IPS DF 6.9 (cell line): ENCODE results near the gene LIMA1.
"Not testable (repeated sequence)": the region's sequence is repeated elsewhere in the genome, so short reads cannot be mapped to it uniquely, and the experiment has no call there.

Experiments
- DNase-seq: peaks from one replicate; pipeline ENCODE4 v3.0.0-alpha.2; 2013; ENCODE audit warnings: low read depth, low spot score
- H3K27ac ChIP-seq: one replicate; pipeline ENCODE4 v1.5.1; 2013; ENCODE audit warnings: low read length, control low read depth
- H3K27me3 ChIP-seq: 2 replicates; pipeline ENCODE4 v1.6.1; 2013; ENCODE audit warnings: mild to moderate bottlenecking, low read length; ENCODE audit not compliant: control insufficient read depth, insufficient read depth
- H3K36me3 ChIP-seq: 2 replicates; pipeline ENCODE4 v1.6.1; 2013; ENCODE audit warnings: low read length; ENCODE audit not compliant: control insufficient read depth, insufficient read depth
- H3K4me1 ChIP-seq: 2 replicates; pipeline ENCODE4 v1.6.1; 2013; ENCODE audit warnings: low read length; ENCODE audit not compliant: control insufficient read depth, insufficient read depth
- H3K4me3 ChIP-seq: 2 replicates; pipeline ENCODE4 v1.5.1; 2013; ENCODE audit warnings: mild to moderate bottlenecking, low read length
- H3K9me3 ChIP-seq: 2 replicates; pipeline ENCODE4 v1.6.1; 2013; ENCODE audit warnings: low read length, inconsistent platforms; ENCODE audit not compliant: control insufficient read depth, insufficient read depth
- WGBS: extraction: QIAGEN DNeasy Blood & Tissue Kit; methylation state at CpG from one replicate; pipeline ENCODE4 v1.1.7; 2013; ENCODE audit warnings: mixed read lengths, missing lambda C conversion rate; ENCODE audit not compliant: insufficient read length, insufficient coverage; 5-methylcytosine and 5-hydroxymethylcytosine counted together

LIMA1 gene

DNA sequence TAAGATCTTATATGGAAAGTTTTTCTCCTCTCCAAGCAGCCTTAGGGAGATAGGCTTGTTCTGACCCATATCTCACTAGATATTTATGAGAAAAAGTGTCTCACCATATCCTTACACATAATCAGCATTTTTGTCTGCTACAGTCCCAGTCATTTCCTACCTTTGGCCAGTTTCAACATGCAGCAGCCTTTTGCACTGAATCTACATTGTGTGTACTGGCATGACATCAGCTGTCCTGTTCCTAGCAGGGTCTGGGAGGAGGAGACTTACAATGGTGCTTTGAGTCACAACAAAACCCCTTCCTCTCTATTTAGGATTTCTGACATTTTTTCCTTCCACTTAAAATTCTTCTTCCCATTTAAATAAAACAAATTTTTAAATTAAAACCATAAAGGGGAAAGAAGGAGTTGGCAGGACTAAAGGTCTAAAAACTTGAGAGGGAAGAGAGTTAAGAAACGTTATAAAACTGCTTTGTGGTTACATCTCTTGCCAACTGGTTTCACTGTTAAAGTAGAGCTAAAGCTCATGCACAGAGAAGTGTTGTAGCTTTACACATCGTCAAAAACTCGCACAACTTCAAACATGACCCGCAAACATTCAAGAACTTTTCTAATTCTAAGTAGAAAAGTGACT lies 62.8 kb downstream of the LIMA1 start:
- H3K27me3 ChIP-seq, result no peaks in the 10 kb centered on the region
- H3K27ac ChIP-seq, result no peak overlapping the region
- no peak for DNase-seq
- 0 out of 2 replicates have a peak, but pooled peaks cover 3% of the 10 kb centered on the region for H3K36me3 ChIP-seq
- H3K4me3 ChIP-seq, result peak overlapping the region; percentile 30; the same call in 1 of the 2 replicates
- no peaks in the 10 kb centered on the region for H3K9me3 ChIP-seq
- no CpG with 5 or more reads among the region's 4 CpGs for WGBS
- H3K4me1 ChIP-seq, result no peaks in the 10 kb centered on the region; the same call in 1 of the 2 replicates

GRCh38 chr12:50219544-50219943 lies 63.8 kb downstream of the LIMA1 start:
- no CpG with 5 or more reads among the region's 2 CpGs for WGBS
- H3K27ac ChIP-seq, result no peak overlapping the region
- H3K36me3 ChIP-seq, result 0 out of 2 replicates have a peak, but pooled peaks cover 3% of the 10 kb centered on the region
- no peaks in the 10 kb centered on the region; the same call in 1 of the 2 replicates for H3K4me1 ChIP-seq
- no peaks in the 10 kb centered on the region for H3K27me3 ChIP-seq
- H3K9me3 ChIP-seq, result no peaks in the 10 kb centered on the region
- no peak for DNase-seq
- H3K4me3 ChIP-seq, result no peak overlapping the region

GRCh38 chr12:50219001-50219400 lies 64.3 kb downstream of the LIMA1 start:
- not testable (repeated sequence) for H3K27me3 ChIP-seq, H3K36me3 ChIP-seq, H3K4me1 ChIP-seq, H3K9me3 ChIP-seq, H3K4me3 ChIP-seq, H3K27ac ChIP-seq, DNase-seq
- WGBS, result no CpG with 5 or more reads among the region's 6 CpGs

DNA sequence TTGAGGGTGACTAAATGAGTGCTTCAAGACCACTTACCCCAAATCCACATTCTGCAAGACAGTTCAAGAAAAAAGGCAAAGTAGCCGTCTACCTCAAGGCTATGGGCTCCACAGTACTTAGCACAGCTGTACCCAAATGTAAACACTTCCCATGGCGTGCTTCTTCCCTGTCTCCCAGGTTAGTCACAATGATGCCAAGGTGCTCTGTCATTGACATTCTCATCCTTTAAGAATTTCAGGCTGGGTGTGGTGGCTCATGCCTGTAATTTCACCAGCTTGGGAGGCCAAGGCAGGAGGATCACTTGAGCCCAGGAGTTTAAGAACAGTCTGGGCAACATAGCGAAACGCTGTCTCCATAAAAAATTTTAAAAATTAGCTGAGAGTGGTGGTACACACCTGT lies 64.9 kb downstream of the LIMA1 start:
- no peaks in the 10 kb centered on the region for H3K27me3 ChIP-seq
- H3K4me1 ChIP-seq, result no peaks in the 10 kb centered on the region
- no peak overlapping the region for H3K27ac ChIP-seq
- 0 out of 2 replicates have a peak, but pooled peaks cover 3% of the 10 kb centered on the region for H3K36me3 ChIP-seq
- no peak for DNase-seq
- WGBS, result no CpG with 5 or more reads among the region's 4 CpGs
- H3K9me3 ChIP-seq, result no peaks in the 10 kb centered on the region
- H3K4me3 ChIP-seq, result no peak overlapping the region

DNA sequence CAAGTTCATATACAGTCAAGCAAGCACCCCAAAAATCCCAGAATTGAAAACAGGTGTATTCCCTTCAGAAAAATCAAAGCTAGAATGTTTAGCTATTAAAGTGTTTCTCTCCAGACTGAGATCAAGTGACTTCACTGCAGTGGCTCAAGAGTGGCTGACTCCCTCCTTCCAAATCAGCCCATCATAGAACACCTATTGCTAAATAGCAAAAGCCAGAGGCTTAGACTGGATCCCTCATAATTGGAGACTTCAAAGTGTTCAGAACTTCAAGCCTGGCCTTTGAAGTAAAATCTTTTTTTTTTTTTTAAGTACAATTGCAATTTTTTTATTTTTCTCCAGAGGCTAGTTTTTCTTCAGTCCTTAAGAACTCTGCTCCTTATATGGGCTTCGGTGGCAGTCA lies 66.1 kb downstream of the LIMA1 start:
- WGBS, result no CpG with 5 or more reads among the region's 1 CpG

DNA sequence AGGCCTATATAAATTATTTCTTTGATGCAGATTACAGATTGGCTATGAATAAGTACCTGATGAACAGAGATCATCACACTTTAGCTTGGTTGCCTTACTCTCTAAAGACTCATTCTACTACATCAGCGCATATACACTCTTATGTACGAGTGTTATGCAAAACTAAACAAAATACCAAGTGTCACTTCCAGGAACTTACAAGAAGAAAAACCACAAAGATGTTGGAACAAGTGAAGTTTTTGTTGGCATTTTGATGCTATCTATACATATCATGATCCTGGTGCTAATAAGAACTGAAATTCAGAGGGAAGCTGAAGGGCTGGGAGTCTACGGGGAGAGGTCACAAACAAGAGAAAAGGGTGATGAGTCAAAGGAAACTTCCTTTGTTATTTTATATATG lies 68.3 kb downstream of the LIMA1 start:
- DNase-seq, result no peak
- no peak overlapping the region for H3K27ac ChIP-seq
- no peak overlapping the region for H3K4me3 ChIP-seq
- H3K27me3 ChIP-seq, result no peaks in the 10 kb centered on the region
- 0 out of 2 replicates have a peak, but pooled peaks cover 3% of the 10 kb centered on the region for H3K36me3 ChIP-seq
- no peaks in the 10 kb centered on the region for H3K9me3 ChIP-seq
- WGBS, result no CpG with 5 or more reads among the region's 3 CpGs
- no peaks in the 10 kb centered on the region for H3K4me1 ChIP-seq

More for the DNA sequence above, 66.1 kb downstream of the LIMA1 start:
- DNase-seq, result no peak
- Histone ChIP-seq H3K27me3 (no peaks in the 10 kb centered on the region), H3K4me1 (no peaks in the 10 kb centered on the region), H3K9me3 (no peaks in the 10 kb centered on the region), H3K27ac (no peak overlapping the region), H3K4me3 (no peak overlapping the region), H3K36me3 (0 out of 2 replicates have a peak, but pooled peaks cover 3% of the 10 kb centered on the region)

DNA sequence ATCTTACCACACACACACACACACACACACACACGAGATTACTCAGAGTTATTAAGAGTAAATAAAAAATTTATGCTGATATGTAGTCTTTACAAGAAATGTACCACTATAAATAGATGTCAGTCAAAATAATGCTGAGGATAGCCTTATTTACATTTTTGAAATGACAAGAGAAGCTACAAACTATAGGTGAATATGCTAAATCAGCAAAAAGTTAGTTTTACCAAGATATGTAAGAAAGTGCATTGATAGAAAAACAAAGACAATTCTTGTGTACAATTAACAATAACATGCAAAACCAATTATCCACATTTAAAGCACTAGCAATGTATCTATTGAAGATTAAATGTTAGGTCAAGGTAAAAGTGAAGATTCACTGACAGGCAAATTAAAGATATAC lies 69.3 kb downstream of the LIMA1 start:
- WGBS, result no CpG with 5 or more reads among the region's 1 CpG
- Histone ChIP-seq H3K36me3 (0 out of 2 replicates have a peak, but pooled peaks cover 3% of the 10 kb centered on the region), H3K4me3 (no peak overlapping the region), H3K27ac (no peak overlapping the region), H3K4me1 (no peaks in the 10 kb centered on the region), H3K9me3 (no peaks in the 10 kb centered on the region), H3K27me3 (no peaks in the 10 kb centered on the region)
- no peak for DNase-seq

DNA sequence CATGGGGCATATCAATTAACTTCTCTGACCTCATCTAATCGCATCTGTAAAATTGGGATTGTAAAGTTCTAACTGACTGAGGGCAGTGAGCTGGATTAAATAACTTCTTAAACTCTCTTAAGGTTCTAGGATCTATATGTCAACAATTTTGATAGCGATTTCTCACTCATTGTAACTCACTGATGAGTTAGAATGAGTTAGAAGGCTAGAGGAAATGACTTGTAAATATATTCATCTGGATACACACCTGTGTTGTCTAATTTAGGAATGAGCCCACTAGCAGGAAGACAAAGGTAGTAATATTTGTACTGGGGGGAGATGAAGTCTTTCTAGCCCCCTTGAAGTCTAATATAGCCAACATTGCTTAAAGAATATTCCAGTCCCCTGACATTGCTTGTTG lies 69.9 kb downstream of the LIMA1 start:
- no peaks in the 10 kb centered on the region for H3K27me3 ChIP-seq
- no peak for DNase-seq
- H3K4me3 ChIP-seq, result no peak overlapping the region
- no peaks in the 10 kb centered on the region for H3K4me1 ChIP-seq
- H3K27ac ChIP-seq, result no peak overlapping the region
- no CpG with 5 or more reads among the region's 2 CpGs for WGBS
- no peaks in the 10 kb centered on the region for H3K9me3 ChIP-seq
- H3K36me3 ChIP-seq, result 0 out of 2 replicates have a peak, but pooled peaks cover 3% of the 10 kb centered on the region

- no peaks in the 10 kb centered on the region for H3K27me3 ChIP-seq
- H3K9me3 ChIP-seq, result no peaks in the 10 kb centered on the region
- H3K36me3 ChIP-seq, result no peaks in the 10 kb centered on the region
- DNase-seq, result no peak
- no peaks in the 10 kb centered on the region for H3K4me1 ChIP-seq
- WGBS, result no CpG with 5 or more reads among the region's 2 CpGs
- no peak overlapping the region for H3K4me3 ChIP-seq
- H3K27ac ChIP-seq, result no peak overlapping the region
Observed at GRCh38 chr12:50212071-50212467, 71.3 kb downstream of the LIMA1 start.

DNA sequence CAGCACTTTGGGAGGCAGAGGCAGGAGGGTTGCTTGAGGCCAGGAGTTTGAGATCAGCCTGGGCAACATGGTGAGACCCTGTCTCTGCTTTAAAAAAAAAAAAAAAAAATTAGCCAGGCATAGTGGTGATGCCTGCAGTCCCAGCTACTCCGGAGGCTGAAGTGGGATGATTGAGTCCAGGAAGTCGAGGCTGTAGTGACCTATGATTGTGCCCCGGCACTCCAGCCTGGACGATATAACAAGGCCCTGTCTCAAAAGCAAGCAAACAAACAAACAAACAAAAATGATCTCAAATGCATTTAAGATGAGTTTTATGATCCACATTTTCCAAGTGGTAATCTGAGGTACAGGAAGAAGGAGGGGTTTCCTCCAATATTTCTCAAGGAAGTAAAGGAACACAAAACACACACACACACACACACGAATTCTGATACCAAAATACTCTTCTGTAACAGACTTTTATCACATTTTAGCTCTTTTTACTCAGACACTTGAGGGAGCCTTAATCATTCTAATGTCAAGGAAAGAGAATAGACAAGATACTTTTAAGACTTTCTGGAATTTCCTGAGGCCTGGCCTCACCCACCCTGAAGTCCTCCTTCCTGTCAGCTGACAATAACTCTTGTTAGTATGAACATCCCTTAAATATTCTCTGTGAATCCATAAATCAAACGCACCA lies 71.8 kb downstream of the LIMA1 start:
- Histone ChIP-seq H3K4me3 (no peak overlapping the region), H3K27me3 (no peaks in the 10 kb centered on the region), H3K27ac (no peak overlapping the region), H3K4me1 (no peaks in the 10 kb centered on the region), H3K36me3 (no peaks in the 10 kb centered on the region), H3K9me3 (no peaks in the 10 kb centered on the region)
- no CpG with 5 or more reads among the region's 6 CpGs for WGBS
- no peak for DNase-seq
